LNCaP clone FGC (cell line): ENCODE measurements around the gene CPAMD8.

Experiments
- DNase-seq: peaks from one replicate; pipeline ENCODE4 v3.0.0-alpha.2; 2011; ENCODE audit warnings: low read depth
- H3K4me3 ChIP-seq: 2 replicates; pipeline ENCODE4 v1.5.1; 2011; ENCODE audit warnings: mild to moderate bottlenecking, low read depth, low read length, control low read depth
- CTCF ChIP-seq: IDR thresholded peaks from 2 replicates; pipeline ENCODE4 v1.5.1; 2012; ENCODE audit warnings: mild to moderate bottlenecking; ENCODE audit not compliant: control insufficient read depth, insufficient read depth; ENCODE audit errors: extremely low read depth

Gene CPAMD8

DNA sequence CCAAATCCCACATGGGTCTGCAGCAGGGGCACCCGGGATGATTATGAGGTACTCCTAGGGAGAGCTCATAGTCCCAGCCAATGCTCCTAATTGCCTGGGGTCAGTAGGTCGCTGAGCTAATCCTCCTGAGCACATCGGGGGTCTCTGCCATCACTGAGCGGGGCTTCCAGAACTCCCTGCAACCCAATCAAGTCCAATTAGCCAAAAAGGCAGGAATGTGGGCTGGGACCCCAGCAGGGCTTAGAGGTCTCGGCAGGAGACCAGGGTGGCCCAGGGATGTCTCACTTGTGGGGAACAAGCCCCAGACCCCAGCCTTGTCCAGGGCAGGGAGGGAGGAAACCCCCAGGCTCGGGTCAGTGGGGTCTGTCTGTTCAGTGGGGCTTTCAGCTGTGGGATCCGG is 17.1 kb upstream of the CPAMD8 start:
- no peak overlapping the region for H3K4me3 ChIP-seq
- no peak for DNase-seq
- no peak for TF ChIP-seq CTCF

DNA sequence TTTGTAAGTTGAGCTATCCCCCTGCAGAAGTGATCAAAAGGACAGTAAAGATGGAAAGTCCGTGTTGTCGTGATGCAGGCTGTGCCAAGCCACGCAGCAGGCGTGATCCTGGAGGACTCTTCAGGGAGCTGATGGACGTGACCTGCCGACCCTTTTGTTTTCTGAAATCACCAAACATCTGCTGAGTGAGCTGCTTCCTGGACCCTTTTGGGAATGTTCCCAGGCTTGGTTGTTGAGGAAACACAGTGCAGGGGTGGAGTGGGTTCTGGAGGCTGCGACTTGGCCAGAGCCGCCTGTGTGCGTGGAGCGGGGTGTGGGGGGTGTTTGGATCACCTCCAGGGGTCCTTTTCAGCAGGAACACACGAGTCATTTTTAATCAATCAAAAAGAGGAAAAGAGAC is 15.4 kb upstream of the CPAMD8 start:
- TF ChIP-seq CTCF: no peak
- H3K4me3 ChIP-seq: no peak overlapping the region
- DNase-seq: no peak

- H3K4me3 ChIP-seq: no peak overlapping the region
- DNase-seq: no peak
- TF ChIP-seq CTCF: no peak
These were observed 11.4 kb upstream of the CPAMD8 start for GRCh38 chr19:17037966-17038500.

DNA sequence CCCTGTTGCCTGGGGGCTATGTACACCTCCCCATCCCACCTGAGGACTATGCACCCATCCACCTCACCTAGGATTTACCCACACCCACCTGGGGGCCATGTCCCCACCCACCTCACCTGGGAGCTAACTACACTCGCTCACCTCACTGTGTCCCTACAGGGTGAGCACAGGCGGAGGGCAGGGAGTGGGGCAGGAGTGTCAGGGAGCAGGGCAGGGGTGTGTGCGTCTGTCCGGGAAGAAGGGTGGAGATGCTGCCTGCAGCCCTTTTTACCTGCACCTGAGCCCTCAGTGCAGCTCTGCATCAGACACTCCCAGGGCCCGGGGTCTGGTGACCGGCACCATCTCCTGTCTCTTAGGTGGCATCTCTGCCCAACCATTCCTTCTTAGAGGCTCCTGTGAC is 10.6 kb upstream of the CPAMD8 start:
- TF ChIP-seq CTCF: no peak
- no peak for DNase-seq

DNA sequence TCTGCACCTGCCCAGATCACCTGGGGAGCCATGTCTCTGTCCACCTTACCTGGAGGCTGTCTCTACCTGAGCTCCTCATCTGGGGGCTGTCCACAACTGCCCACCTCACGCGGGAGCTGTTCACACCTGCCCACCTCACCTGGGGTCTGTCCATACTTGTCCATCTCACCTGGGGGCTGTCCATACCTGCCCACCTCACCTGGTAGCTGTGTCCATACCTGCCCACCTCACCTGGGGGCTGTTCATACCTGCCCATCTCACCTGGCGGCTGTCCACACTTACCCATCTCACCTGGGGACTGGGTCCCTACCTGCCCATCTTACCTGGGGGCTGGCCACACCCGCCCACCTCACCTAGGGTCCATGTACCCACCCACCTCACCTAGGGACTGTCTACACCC is 10.0 kb upstream of the CPAMD8 start:
- no peak for TF ChIP-seq CTCF
- no peak overlapping the region for H3K4me3 ChIP-seq
- no peak for DNase-seq

More for the DNA sequence above, 10.6 kb upstream of the CPAMD8 start:
- no peak overlapping the region for H3K4me3 ChIP-seq

DNA sequence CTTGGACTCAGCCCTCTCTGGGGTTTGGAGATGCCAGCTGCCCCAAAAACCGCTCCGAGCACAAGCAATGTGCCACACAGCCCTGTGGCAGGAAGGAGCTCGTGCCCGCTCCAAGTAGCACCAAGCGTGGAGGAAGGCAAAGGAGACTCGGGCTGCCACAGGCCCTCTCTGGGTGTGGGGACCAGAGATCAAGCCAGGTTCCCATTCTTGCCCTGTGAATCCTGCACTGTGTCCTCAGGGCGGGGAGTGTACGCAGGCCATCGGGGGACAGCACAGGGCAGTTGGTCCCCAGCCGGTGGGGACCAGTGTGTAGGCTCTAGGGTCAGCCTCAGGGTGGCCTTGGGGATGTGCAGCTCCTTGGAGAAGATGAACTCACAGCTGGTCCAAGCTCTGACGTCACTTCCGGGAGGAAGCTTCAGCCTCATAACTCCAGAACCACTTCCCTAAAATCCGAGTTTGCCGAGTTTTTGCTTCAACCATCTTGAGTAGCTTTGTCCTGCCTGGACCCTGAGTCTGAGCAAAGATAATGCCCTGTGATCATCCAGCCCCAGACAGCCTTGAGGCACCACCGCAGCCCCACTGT is 9.3 kb upstream of the CPAMD8 start:
- H3K4me3 ChIP-seq: no peak overlapping the region
- TF ChIP-seq CTCF: no peak
- DNase-seq: no peak

DNA sequence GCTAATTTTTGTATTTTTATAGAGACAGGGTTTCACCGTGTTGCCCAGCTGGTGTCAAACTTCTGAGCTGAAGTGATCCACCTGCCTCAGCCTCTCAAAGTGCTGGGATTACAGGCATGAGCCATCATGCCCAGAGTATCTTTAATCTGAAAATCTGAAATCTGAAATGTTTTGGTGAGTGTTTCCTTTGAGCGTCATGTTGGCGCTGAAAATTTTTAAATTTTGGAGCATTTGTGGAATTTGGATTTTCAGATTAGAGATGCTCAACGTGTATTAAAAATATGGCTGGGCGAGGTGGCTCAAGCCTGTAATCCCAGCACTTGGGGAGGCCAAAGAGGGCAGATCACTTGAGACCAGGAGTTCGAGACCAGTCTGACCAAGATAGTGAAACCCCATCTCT is 5.1 kb upstream of the CPAMD8 start:
- TF ChIP-seq CTCF: no peak
- DNase-seq: no peak
- H3K4me3 ChIP-seq: no peak overlapping the region
